Islet precursor cell (in vitro differentiated cells): ENCODE data around the gene SLC5A2.

Experiments
- DNase-seq: peaks from one replicate; pipeline ENCODE4 v3.0.0-alpha.2; 2018

SLC5A2 gene

GRCh38 chr16:31459687-31460581, 23.0 kb upstream of the SLC5A2 start:
- DNase-seq: peak; percentile 100

GRCh38 chr16:31460582-31461002, 22.3 kb upstream of the SLC5A2 start:
- DNase-seq: no peak

- no peak for DNase-seq
Measured at GRCh38 chr16:31461201-31461920, 21.6 kb upstream of the SLC5A2 start.

- DNase-seq: no peak
Measured at GRCh38 chr16:31461921-31462804, 20.8 kb upstream of the SLC5A2 start.

- no peak for DNase-seq
Measured at GRCh38 chr16:31464348-31464769, 18.6 kb upstream of the SLC5A2 start.

GRCh38 chr16:31464781-31465260, 18.1 kb upstream of the SLC5A2 start:
- DNase-seq: no peak

GRCh38 chr16:31465788-31466370, 17.0 kb upstream of the SLC5A2 start:
- no peak for DNase-seq

GRCh38 chr16:31466381-31466841, 16.5 kb upstream of the SLC5A2 start:
- no peak for DNase-seq

- no peak for DNase-seq
Measured at GRCh38 chr16:31467151-31467773, 15.7 kb upstream of the SLC5A2 start.

- DNase-seq: no peak
Measured at GRCh38 chr16:31467858-31468257, 15.1 kb upstream of the SLC5A2 start.

GRCh38 chr16:31470615-31471014, 12.3 kb upstream of the SLC5A2 start:
- DNase-seq: no peak

- DNase-seq: no peak
Measured at GRCh38 chr16:31471241-31471874, 11.6 kb upstream of the SLC5A2 start.

- peak; percentile 74 for DNase-seq
Measured at GRCh38 chr16:31471875-31472708, 10.8 kb upstream of the SLC5A2 start, which contains the start of gene TGFB1I1. TGFB1I1 (plus strand) TSS chr16:31472152; CDS start chr16:31472189, 37 bp downstream.

GRCh38 chr16:31472709-31473203, 10.2 kb upstream of the SLC5A2 start:
- DNase-seq: peak; percentile 83

GRCh38 chr16:31473264-31473984, 9.5 kb upstream of the SLC5A2 start:
- DNase-seq: no peak

- DNase-seq: no peak
Measured at GRCh38 chr16:31474173-31474714, 8.7 kb upstream of the SLC5A2 start.

- no peak for DNase-seq
Measured at GRCh38 chr16:31474773-31475738, 7.9 kb upstream of the SLC5A2 start.

GRCh38 chr16:31475946-31476302, 7.0 kb upstream of the SLC5A2 start:
- no peak for DNase-seq
